ENCODE data around the gene GALNT2. TPM values are rescaled to one million over a fixed set of nuclear protein-coding genes. Genes with fewer than 3 reads are reported as not detected.

Gene GALNT2
- total and polyA plus RNA-seq, 2 of the 4 experiments (the other 2 are of a cell fraction): 50.4 to 189 TPM

GRCh38 chr1:230031131-230031530, 35.9 kb upstream of the GALNT2 start:
- Histone ChIP-seq H3K56ac (ENCODE audit: extremely low read depth, insufficient read depth, low read length) (no peak overlapping the region), H2AK9ac (replicated peaks; ENCODE audit: low read depth, low read length, poor library complexity) (no peak overlapping the region), H4K8ac (ENCODE audit: low read depth in 2 of 2, low read length in 2 of 2) (no peak overlapping the region), H2BK15ac (ENCODE audit: low read depth, low read length) (no peak overlapping the region), H3K4ac (ENCODE audit: low read depth, low read length) (no peak overlapping the region), H3K23ac (ENCODE audit: low read depth, low read length) (no peak overlapping the region), H4K20me1 (ENCODE audit: insufficient read depth, low read length) (no peaks in the 10 kb centered on the region), H2BK120ac (ENCODE audit: low read depth, low read length) (no peak overlapping the region), H3K27me3 (ENCODE audit: control insufficient read depth, insufficient read depth, low read length) (no peaks in the 10 kb centered on the region; the same call in 1 of the 2 replicates), H3K27ac (ENCODE audit: insufficient read depth, low read length) (no peak overlapping the region), H3K14ac (replicated peaks; ENCODE audit: low read depth, low read length) (no peak overlapping the region), H3K9me1 (ENCODE audit: insufficient read depth, low read length) (no peaks in the 10 kb centered on the region), H2AK5ac (ENCODE audit: low read depth, low read length) (no peak overlapping the region), H3K36me3 (ENCODE audit: control insufficient read depth, insufficient read depth, low read length) (no peaks in the 10 kb centered on the region), H3K4me3 (ENCODE audit: insufficient read depth, low read depth, low read length) (no peak overlapping the region), H3K9me3 (ENCODE audit: control insufficient read depth, insufficient read depth, low read length) (no peaks in the 10 kb centered on the region), H4K91ac (ENCODE audit: insufficient read depth, low read depth, low read length) (no peak overlapping the region), H4K5ac (ENCODE audit: low read depth, low read length) (no peak overlapping the region), H3K9ac (ENCODE audit: low read depth, low read length) (no peak overlapping the region), H3K18ac (ENCODE audit: low read depth, low read length) (no peak overlapping the region), H3K79me1 (ENCODE audit: low read depth in 1 of 2, low read length in 2 of 2) (no peaks in the 10 kb centered on the region), H2BK20ac (ENCODE audit: low read depth, low read length) (no peak overlapping the region), H2BK5ac (ENCODE audit: low read depth, low read length, poor library complexity, severe bottlenecking) (no peak overlapping the region), H3K4me2 (ENCODE audit: low read depth, low read length) (no peak overlapping the region), H3K4me1 (ENCODE audit: control insufficient read depth, insufficient read depth, low read length) (no peaks in the 10 kb centered on the region), H2AFZ (replicated peaks; ENCODE audit: low read length, poor library complexity) (no peak overlapping the region)
- ChIA-PET POLR2A (ENCODE audit: unreplicated experiment) (no interaction called here), CTCF (no interaction called here)
- TF ChIP-seq RAD21 (IDR thresholded peaks at IDR 0.05; ENCODE audit: low read length) (no peak), BHLHE40 (IDR thresholded peaks at IDR 0.05; ENCODE audit: low read depth, low read length) (no peak), ELK1 (IDR thresholded peaks at IDR 0.05; ENCODE audit: borderline replicate concordance, low read depth, low read length) (no peak), POLR2A (IDR thresholded peaks at IDR 0.05; ENCODE audit: low read depth, low read length) (no peak)
- DNase-seq (no peak), ATAC-seq (ENCODE audit: low read depth) (no peak)
- intact Hi-C loops (cut with micrococcal nuclease) (no loop called here), dilution Hi-C loops (cut with HindIII; ENCODE audit: low sequenced_read_pairs, unreplicated experiment) (no loop called here), in situ Hi-C loops (cut with MboI; ENCODE audit: low sequenced_read_pairs) (loop anchor here (25.0 kb wide), 1 partner anchor 556 kb away; no protein-coding TSS in a partner anchor)
- WGBS, 2 experiments (ENCODE audit: extremely low coverage in 2 of 2, insufficient read length in 1 of 2): no CpG with 5 or more reads among the region's 3 CpGs
- no TSS peak for BruUV-seq (replicated peaks)

Measured in IMR-90 (cell line).